ENCODE results near the gene RNF212B.
"Not testable (repeated sequence)": the region's sequence is repeated elsewhere in the genome, so short reads cannot be mapped to it uniquely, and the experiment has no call there.

RNF212B gene

GRCh38 chr14:23269193-23269592 lies 31.5 kb downstream of the RNF212B start:
- no peak for TF ChIP-seq CTCF (IDR thresholded peaks at IDR 0.05; ENCODE audit: insufficient read depth, low read length, poor library complexity, severe bottlenecking)
- no peak overlapping the region for H3K4me3 ChIP-seq (replicated peaks; ENCODE audit: low read depth, low read length)
- peaks cover 2% of the 10 kb centered on the region for H3K36me3 ChIP-seq (ENCODE audit: control insufficient read depth, insufficient read depth, low read length)
- no peak for DNase-seq (ENCODE audit: extremely low read depth, insufficient read length)
- no peaks in the 10 kb centered on the region for H3K27me3 ChIP-seq (replicated peaks; ENCODE audit: control insufficient read depth, insufficient read depth, low read length)

- no peak for TF ChIP-seq CTCF (IDR thresholded peaks at IDR 0.05; ENCODE audit: insufficient read depth, low read length, poor library complexity, severe bottlenecking)
- H3K36me3 ChIP-seq (ENCODE audit: control insufficient read depth, insufficient read depth, low read length): peaks cover 16% of the 10 kb centered on the region
- no peaks in the 10 kb centered on the region for H3K27me3 ChIP-seq (replicated peaks; ENCODE audit: control insufficient read depth, insufficient read depth, low read length)
- no peak overlapping the region for H3K4me3 ChIP-seq (replicated peaks; ENCODE audit: low read depth, low read length)
- no peak for DNase-seq (ENCODE audit: extremely low read depth, insufficient read length)
These were observed 37.7 kb downstream of the RNF212B start for GRCh38 chr14:23275412-23275811.

GRCh38 chr14:23277189-23277588 lies 39.5 kb downstream of the RNF212B start:
- no peak overlapping the region for H3K4me3 ChIP-seq (replicated peaks; ENCODE audit: low read depth, low read length)
- TF ChIP-seq CTCF (IDR thresholded peaks at IDR 0.05; ENCODE audit: insufficient read depth, low read length, poor library complexity, severe bottlenecking): no peak
- no peak for DNase-seq (ENCODE audit: extremely low read depth, insufficient read length)
- H3K27me3 ChIP-seq (replicated peaks; ENCODE audit: control insufficient read depth, insufficient read depth, low read length): no peaks in the 10 kb centered on the region
- peaks cover 19% of the 10 kb centered on the region for H3K36me3 ChIP-seq (ENCODE audit: control insufficient read depth, insufficient read depth, low read length)

- peaks cover 17% of the 10 kb centered on the region for H3K36me3 ChIP-seq (ENCODE audit: control insufficient read depth, insufficient read depth, low read length)
- not testable (repeated sequence) for H3K27me3 ChIP-seq (replicated peaks; ENCODE audit: control insufficient read depth, insufficient read depth, low read length); H3K4me3 ChIP-seq (replicated peaks; ENCODE audit: low read depth, low read length); DNase-seq (ENCODE audit: extremely low read depth, insufficient read length)
These were observed 40.2 kb downstream of the RNF212B start for GRCh38 chr14:23277928-23278327.

GRCh38 chr14:23281247-23281646 lies 43.5 kb downstream of the RNF212B start:
- no peaks in the 10 kb centered on the region for H3K27me3 ChIP-seq (replicated peaks; ENCODE audit: control insufficient read depth, insufficient read depth, low read length)
- DNase-seq (ENCODE audit: extremely low read depth, insufficient read length): no peak
- H3K4me3 ChIP-seq (replicated peaks; ENCODE audit: low read depth, low read length): no peak overlapping the region
- TF ChIP-seq CTCF (IDR thresholded peaks at IDR 0.05; ENCODE audit: insufficient read depth, low read length, poor library complexity, severe bottlenecking): no peak
- H3K36me3 ChIP-seq (ENCODE audit: control insufficient read depth, insufficient read depth, low read length): peaks cover 8% of the 10 kb centered on the region

GRCh38 chr14:23284654-23285529 lies 47.2 kb downstream of the RNF212B start:
- no peak for DNase-seq (ENCODE audit: extremely low read depth, insufficient read length)
- H3K4me3 ChIP-seq (replicated peaks; ENCODE audit: low read depth, low read length): peak overlapping the region; percentile 93
- peaks cover 3% of the 10 kb centered on the region for H3K36me3 ChIP-seq (ENCODE audit: control insufficient read depth, insufficient read depth, low read length)
- no peaks in the 10 kb centered on the region for H3K27me3 ChIP-seq (replicated peaks; ENCODE audit: control insufficient read depth, insufficient read depth, low read length)
- no peak for TF ChIP-seq CTCF (IDR thresholded peaks at IDR 0.05; ENCODE audit: insufficient read depth, low read length, poor library complexity, severe bottlenecking)
